Spinal cord (tissue), 10 donors: ENCODE data around the gene SH2D4B. TPM values are rescaled to one million over a fixed set of nuclear protein-coding genes. Genes with fewer than 3 reads are reported as not detected.

Experiments
- DNase-seq, 6 donors: peaks; one replicate each; pipeline versions ENCODE4 v3.0.0 to v3.0.0-alpha.2; 2013 to 2015; ENCODE audit warnings: low spot score in 6 of 6, low read depth in 4 of 6
- H3K27ac ChIP-seq: one replicate; pipeline ENCODE4 v1.5.1; 2013; ENCODE audit warnings: low read depth, low read length, control low read depth
- H3K27me3 ChIP-seq: one replicate; pipeline ENCODE4 v1.6.1; 2013; ENCODE audit warnings: low read length; ENCODE audit not compliant: control insufficient read depth, insufficient read depth
- H3K36me3 ChIP-seq: one replicate; pipeline ENCODE4 v1.6.1; 2013; ENCODE audit warnings: low read length; ENCODE audit not compliant: control insufficient read depth, insufficient read depth
- H3K4me1 ChIP-seq: one replicate; pipeline ENCODE4 v1.6.1; 2013; ENCODE audit warnings: low read length; ENCODE audit not compliant: control insufficient read depth, insufficient read depth
- H3K4me3 ChIP-seq: one replicate; pipeline ENCODE4 v1.5.1; 2013; ENCODE audit warnings: low read depth, low read length, control low read depth
- H3K9me3 ChIP-seq: one replicate; pipeline ENCODE4 v1.6.1; 2013; ENCODE audit warnings: low read length; ENCODE audit not compliant: control insufficient read depth, insufficient read depth
- WGBS: methylation state at CpG from one replicate; pipeline ENCODE4 v1.1.5; 2013; ENCODE audit warnings: missing lambda C conversion rate; ENCODE audit not compliant: insufficient coverage; 5-methylcytosine and 5-hydroxymethylcytosine counted together
- polyA plus RNA-seq, 2 donors: library from polyadenylated mRNA; unstranded; fragments of 120-200 nt; gene quantifications; one replicate each; pipeline ENCODE4 v1.2.1, GENCODE V29; 2013; ENCODE audit not compliant: insufficient read length in 2 of 2
- total RNA-seq, 2 donors: library from RNA; depleted of rRNA in 1 of 2; stranded (reverse); fragments of 120-200 nt in 1 of 2; fragments of >200 nt in 1 of 2; gene quantifications; one replicate each; pipeline versions ENCODE4 v1.2.3 to v1.2.4, GENCODE V29; 2013 to 2014
- donor health status: healthy.

Gene SH2D4B
- total and polyA plus RNA-seq, 4 donors = 0.11 to 0.35 (median 0.17) TPM

DNA sequence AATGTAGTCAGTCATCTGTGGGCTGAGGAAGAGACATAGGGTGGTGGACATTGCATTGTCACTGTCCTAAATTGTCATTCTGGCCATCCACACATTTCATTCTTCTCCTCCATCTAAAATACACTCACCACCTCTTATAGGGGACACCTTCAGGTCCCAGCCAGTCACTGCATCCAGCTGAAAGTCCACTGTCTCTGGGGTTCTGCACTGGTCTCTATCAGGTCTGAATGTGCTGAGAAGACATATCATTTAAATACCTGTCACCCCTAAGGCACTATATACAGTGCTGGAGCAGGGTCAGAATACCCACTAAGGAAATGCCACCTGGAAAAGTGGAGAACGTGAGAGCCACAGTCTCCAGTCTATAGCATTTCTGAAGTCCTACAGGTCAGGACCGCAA is 29.6 kb downstream of the SH2D4B start:
- Histone ChIP-seq H3K9me3 (no peaks in the 10 kb centered on the region), H3K27me3 (no peaks in the 10 kb centered on the region), H3K27ac (no peak overlapping the region), H3K4me3 (no peak overlapping the region), H3K36me3 (no peaks in the 10 kb centered on the region), H3K4me1 (no peaks in the 10 kb centered on the region)
- 100% methylated on average over 2 of the region's 2 CpGs for WGBS
- DNase-seq = no peak

GRCh38 chr10:80569131-80569895 is 31.6 kb downstream of the SH2D4B start:
- no peaks in the 10 kb centered on the region for H3K27me3 ChIP-seq
- 84% methylated on average over 4 of the region's 15 CpGs for WGBS
- H3K4me1 ChIP-seq = no peaks in the 10 kb centered on the region
- no peaks in the 10 kb centered on the region for H3K36me3 ChIP-seq
- H3K4me3 ChIP-seq = no peak overlapping the region
- no peaks in the 10 kb centered on the region for H3K9me3 ChIP-seq
- DNase-seq = no peak
- no peak overlapping the region for H3K27ac ChIP-seq

- Histone ChIP-seq H3K27me3 (no peaks in the 10 kb centered on the region), H3K27ac (no peak overlapping the region), H3K9me3 (no peaks in the 10 kb centered on the region), H3K4me1 (no peaks in the 10 kb centered on the region), H3K4me3 (no peak overlapping the region), H3K36me3 (no peaks in the 10 kb centered on the region)
- 98% methylated on average over 9 of the region's 9 CpGs for WGBS
- no peak for DNase-seq
Measured at GRCh38 chr10:80571352-80571751, 33.6 kb downstream of the SH2D4B start.

DNA sequence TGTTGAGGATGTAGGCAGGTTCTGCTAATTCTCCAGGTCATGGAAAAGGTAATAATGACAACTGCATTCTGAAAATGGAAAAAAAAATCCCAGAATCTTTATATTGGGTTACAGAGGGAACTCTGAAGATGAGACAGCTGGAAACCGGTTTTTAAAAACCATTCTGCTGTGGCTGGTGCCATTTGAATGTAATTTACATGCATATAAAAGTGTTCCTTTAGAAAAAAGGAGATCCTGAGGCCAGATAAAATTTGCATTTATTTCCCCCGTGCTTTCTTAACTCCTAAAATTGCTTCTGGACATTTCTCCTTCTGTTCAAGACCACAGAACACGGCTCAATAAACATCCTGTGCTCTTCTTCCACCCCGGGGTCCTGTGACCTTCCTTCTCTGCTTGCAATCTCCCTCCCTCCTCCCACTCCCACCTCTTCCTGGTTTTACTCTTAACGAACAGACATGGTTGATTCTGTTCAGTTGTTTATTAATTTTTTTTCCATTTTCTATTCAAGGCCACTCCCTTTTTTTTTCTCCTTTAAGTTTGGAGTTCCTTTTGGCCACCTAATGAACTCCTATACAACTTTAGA is 41.6 kb downstream of the SH2D4B start:
- peak in 1 of 6 donors; percentile 33 for DNase-seq
- H3K9me3 ChIP-seq = no peaks in the 10 kb centered on the region
- H3K4me3 ChIP-seq = no peak overlapping the region
- H3K4me1 ChIP-seq = peaks cover 9% of the 10 kb centered on the region
- 55% methylated on average over 3 of the region's 5 CpGs for WGBS
- H3K36me3 ChIP-seq = no peaks in the 10 kb centered on the region
- H3K27me3 ChIP-seq = no peaks in the 10 kb centered on the region
- H3K27ac ChIP-seq = no peak overlapping the region

DNA sequence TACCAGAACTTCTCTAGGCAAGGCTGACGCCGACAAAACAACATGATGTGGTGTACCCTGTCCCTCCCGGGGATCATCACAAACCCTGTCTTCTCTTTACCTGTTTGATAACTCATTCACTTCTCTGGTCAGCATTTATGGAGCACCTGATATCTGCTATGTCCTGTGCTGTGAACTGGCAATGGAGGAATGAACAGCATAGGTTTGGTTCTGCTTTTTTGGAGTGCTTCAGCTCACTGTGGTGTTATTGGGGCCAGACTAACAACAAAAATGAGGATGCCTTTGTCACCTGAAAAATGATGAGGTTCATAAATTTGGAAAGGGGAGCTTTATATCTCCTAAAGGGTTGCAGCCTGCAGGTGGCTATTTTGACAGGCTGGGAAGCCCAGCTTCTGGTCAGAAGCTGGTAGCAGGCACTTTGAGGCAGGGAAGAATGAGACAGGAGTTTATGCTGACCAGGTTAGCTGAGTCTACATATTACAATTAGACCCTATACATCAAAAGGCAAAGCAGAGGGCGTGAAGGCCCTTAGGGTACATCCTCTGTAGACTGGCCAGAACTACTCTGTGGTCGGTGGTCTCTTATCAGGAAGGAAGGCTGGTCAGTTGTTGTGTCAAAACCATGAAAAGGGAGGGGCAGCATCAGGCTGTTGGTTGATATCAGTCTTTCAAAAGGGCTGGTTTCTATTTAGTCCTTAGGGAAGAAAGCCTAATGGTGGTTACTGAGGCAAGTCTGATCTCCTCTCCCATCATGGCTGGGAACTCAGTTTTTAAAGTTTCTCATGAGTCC is 42.3 kb downstream of the SH2D4B start:
- no peaks in the 10 kb centered on the region for H3K27me3 ChIP-seq
- 86% methylated on average over 3 of the region's 5 CpGs for WGBS
- H3K9me3 ChIP-seq = no peaks in the 10 kb centered on the region
- H3K4me3 ChIP-seq = no peak overlapping the region
- H3K36me3 ChIP-seq = no peaks in the 10 kb centered on the region
- H3K4me1 ChIP-seq = peaks cover 9% of the 10 kb centered on the region
- no peak overlapping the region for H3K27ac ChIP-seq
- DNase-seq = no peak

GRCh38 chr10:80580638-80581468 is 43.2 kb downstream of the SH2D4B start:
- Histone ChIP-seq H3K9me3 (no peaks in the 10 kb centered on the region), H3K4me3 (no peak overlapping the region), H3K4me1 (peaks cover 9% of the 10 kb centered on the region), H3K27me3 (no peaks in the 10 kb centered on the region), H3K36me3 (no peaks in the 10 kb centered on the region), H3K27ac (no peak overlapping the region)
- no peak for DNase-seq
- WGBS = 82% methylated on average over 5 of the region's 7 CpGs

DNA sequence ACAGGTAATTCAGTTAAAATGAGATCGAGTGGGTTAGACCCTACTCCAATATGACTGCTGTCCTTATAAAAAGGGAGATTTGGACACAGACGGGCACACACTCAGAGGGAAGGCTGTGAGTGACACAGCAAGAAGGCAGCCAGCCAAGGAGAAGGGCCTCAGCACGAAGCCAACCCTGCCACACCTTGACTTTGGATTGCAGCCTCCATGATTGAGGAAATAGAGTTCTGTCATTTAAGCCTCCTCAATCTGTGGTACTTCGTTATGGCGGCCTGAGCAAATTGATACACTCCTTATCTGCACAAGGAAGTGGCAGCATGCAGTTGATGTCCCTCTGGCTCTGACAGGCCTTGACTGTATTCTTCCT is 43.8 kb downstream of the SH2D4B start:
- Histone ChIP-seq H3K9me3 (no peaks in the 10 kb centered on the region), H3K27me3 (no peaks in the 10 kb centered on the region), H3K27ac (no peak overlapping the region), H3K4me1 (peaks cover 9% of the 10 kb centered on the region), H3K36me3 (no peaks in the 10 kb centered on the region), H3K4me3 (no peak overlapping the region)
- DNase-seq = no peak
- 93% methylated on average over 3 of the region's 5 CpGs for WGBS

DNA sequence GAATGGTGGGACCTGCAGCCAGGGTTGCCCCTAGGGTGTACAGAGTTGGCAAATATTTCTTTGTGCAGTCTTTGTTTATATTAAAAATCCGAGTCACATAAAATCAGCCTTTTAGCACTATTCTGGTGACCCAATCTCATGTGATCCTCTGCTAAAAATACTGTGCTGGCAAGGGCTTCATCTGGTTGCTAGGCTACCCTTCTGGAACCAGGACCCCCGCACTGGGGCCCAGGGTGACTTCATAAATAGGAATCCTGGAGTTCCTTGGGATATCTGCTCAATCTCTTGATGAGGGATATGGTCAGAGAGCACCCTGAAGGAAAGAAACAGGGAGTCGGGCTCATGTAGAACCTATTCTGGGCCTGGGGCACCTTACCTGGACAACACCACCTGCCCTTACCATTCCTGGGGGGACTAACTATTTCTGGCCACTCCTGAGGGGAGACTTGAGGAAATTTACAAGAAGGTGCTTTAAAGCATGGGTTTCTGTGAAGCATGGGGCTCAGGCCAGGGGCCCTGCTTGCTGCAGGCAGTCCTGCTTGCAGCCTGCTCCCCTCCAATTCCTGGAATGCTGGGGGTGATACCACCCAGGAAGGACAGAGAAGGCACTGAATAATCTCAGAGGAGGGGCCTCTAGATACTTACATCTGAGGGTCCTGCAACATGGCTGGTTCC is 44.7 kb downstream of the SH2D4B start:
- peak in 1 of 6 donors; percentile 39 for DNase-seq
- WGBS = 50% methylated on average over 2 of the region's 3 CpGs
- H3K4me3 ChIP-seq = no peak overlapping the region

GRCh38 chr10:80583685-80584084 is 46.0 kb downstream of the SH2D4B start:
- WGBS = no CpG with 5 or more reads among the region's 1 CpG
- Histone ChIP-seq H3K27ac (no peak overlapping the region), H3K4me1 (peaks cover 9% of the 10 kb centered on the region), H3K27me3 (no peaks in the 10 kb centered on the region), H3K4me3 (no peak overlapping the region), H3K36me3 (no peaks in the 10 kb centered on the region), H3K9me3 (no peaks in the 10 kb centered on the region)
- peak in 1 of 6 donors; percentile 50 for DNase-seq

More for the DNA sequence above, 44.7 kb downstream of the SH2D4B start:
- Histone ChIP-seq H3K9me3 (no peaks in the 10 kb centered on the region), H3K4me1 (peaks cover 9% of the 10 kb centered on the region), H3K27ac (no peak overlapping the region), H3K27me3 (no peaks in the 10 kb centered on the region), H3K36me3 (no peaks in the 10 kb centered on the region)
